Measurements from ENCODE around the gene MAML2.
A peak's percentile ranks its signal among the peaks of the same experiment; 100 is the strongest.

The MAML2 gene

DNA sequence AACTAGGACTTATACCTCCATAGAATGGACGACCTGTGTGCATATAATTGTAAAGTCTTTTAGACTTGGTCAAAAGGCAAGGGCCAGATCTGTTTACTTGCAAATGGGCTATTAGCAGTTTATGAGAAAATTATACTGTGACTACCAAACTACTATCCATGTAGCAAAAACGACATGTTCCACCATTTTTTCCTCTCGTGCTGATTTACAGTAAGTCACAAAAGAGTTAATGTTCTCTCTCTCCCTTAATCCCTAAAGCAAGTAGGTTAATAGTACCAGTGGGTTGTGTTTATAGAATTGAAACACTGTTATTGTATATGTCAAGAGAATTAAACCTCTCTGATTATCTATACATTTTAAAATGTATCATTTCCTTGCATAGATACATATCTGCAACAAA is 147.3 kb downstream of the MAML2 start:
- TF ChIP-seq CTCF (IDR thresholded peaks at IDR 0.05; ENCODE audit: low read depth, low read length) = no peak
- DNase-seq (ENCODE audit: extremely low read depth, low read depth) = no peak

DNA sequence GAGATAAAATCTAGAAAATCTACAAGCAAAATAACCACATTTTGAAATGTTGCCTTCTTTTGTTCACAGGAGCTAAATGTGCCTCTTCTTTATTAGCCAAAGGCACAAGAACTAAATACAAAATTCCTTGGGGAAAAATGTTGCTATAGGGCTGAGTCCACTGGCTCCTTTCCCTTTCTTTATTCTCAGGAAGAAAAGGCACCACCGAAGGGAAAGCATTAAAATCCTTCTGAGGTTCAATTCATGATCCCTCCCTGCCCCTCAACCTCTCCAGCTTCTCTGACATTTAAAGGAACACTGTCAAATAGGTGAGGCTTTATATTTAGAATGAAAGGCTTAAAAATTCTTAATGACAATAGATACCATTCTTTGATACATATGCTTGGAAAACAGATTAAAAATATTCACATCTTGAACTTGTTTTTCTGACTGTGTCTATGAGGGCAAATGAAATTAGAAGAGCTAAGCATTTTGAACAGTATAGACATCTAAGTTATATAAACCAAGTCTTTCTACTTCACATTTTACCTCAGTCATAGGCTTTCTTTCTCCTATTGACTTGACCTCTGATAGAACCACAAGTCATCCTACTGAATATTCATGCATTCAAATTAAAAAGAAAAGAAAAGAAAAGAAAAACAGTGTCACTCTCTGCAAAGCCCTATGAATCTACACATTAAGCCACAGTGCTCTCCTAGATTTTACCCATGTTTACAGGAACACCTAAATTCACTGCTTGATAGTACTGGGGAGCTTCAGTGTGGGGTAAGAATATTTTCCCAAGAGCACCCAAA is 148.2 kb downstream of the MAML2 start:
- no peak for TF ChIP-seq CTCF (IDR thresholded peaks at IDR 0.05; ENCODE audit: low read depth, low read length)

GRCh38 chr11:96193745-96194443 is 149.1 kb downstream of the MAML2 start:
- no peak for DNase-seq (ENCODE audit: extremely low read depth, low read depth)
- TF ChIP-seq CTCF (IDR thresholded peaks at IDR 0.05; ENCODE audit: low read depth, low read length) = no peak

More for the DNA sequence above, 148.2 kb downstream of the MAML2 start:
- DNase-seq (ENCODE audit: extremely low read depth, low read depth) = no peak

DNA sequence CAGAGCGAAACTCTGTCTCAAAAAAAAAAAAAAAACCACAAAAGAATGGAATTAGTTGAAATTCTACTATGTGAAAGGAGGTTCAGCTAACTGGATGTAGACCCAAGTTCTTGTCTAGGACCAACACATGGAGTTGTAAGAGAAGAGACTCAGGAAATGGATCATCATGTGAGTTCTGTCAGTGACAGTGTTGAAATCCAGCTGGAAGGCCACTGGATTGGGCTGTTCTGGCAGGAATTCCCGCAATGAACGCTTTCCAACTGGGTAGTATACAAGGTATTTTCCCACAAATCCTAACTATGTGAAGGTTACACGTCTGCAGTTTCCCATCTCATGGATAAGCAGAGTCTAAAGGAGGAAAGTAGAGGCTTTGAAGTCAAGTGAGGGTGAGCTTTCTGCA is 151.2 kb downstream of the MAML2 start:
- TF ChIP-seq CTCF (IDR thresholded peaks at IDR 0.05; ENCODE audit: low read depth, low read length) = no peak
- no peak for DNase-seq (ENCODE audit: extremely low read depth, low read depth)

DNA sequence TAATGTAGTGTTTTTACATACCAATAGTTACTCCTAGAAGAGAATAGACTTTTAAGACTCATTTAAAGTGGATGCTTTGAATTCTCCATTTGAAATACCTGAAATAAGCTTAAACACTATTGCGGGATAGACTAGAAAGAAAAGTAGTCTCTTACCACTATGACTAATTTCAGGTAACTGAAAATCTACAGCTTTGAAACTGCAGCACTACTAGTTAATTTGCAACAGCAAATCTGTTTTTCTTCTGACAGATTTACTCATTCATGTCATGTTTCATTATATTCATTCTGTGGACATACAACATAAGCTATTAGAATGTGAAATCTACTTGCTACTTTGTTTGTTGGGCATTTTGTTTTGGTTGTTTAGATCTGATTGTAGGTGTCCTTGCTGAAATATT is 153.6 kb downstream of the MAML2 start:
- TF ChIP-seq CTCF (IDR thresholded peaks at IDR 0.05; ENCODE audit: low read depth, low read length) = no peak
- DNase-seq (ENCODE audit: extremely low read depth, low read depth) = no peak

GRCh38 chr11:96188243-96189006 is 154.6 kb downstream of the MAML2 start:
- TF ChIP-seq CTCF (IDR thresholded peaks at IDR 0.05; ENCODE audit: low read depth, low read length) = no peak
- DNase-seq (ENCODE audit: extremely low read depth, low read depth) = peak; percentile 35

- DNase-seq (ENCODE audit: extremely low read depth, low read depth) = no peak
- no peak for TF ChIP-seq CTCF (IDR thresholded peaks at IDR 0.05; ENCODE audit: low read depth, low read length)
Measured at GRCh38 chr11:96187822-96188221, 155.2 kb downstream of the MAML2 start.
